HG03039 (cell line): ENCODE measurements around the gene MAP1LC3A.
A peak's percentile ranks its signal among the peaks of the same experiment; 100 is the strongest.
"Not testable (repeated sequence)": the region's sequence is repeated elsewhere in the genome, so short reads cannot be mapped to it uniquely, and the experiment has no call there.

ENCODE experiments used
- ATAC-seq: cut with Tn5 transposase; IDR thresholded peaks from one replicate; pipeline ENCODE4 v1.9.1; 2021; ENCODE audit warnings: mild to moderate bottlenecking, moderate library complexity; ENCODE audit not compliant: unreplicated experiment

Gene MAP1LC3A

DNA sequence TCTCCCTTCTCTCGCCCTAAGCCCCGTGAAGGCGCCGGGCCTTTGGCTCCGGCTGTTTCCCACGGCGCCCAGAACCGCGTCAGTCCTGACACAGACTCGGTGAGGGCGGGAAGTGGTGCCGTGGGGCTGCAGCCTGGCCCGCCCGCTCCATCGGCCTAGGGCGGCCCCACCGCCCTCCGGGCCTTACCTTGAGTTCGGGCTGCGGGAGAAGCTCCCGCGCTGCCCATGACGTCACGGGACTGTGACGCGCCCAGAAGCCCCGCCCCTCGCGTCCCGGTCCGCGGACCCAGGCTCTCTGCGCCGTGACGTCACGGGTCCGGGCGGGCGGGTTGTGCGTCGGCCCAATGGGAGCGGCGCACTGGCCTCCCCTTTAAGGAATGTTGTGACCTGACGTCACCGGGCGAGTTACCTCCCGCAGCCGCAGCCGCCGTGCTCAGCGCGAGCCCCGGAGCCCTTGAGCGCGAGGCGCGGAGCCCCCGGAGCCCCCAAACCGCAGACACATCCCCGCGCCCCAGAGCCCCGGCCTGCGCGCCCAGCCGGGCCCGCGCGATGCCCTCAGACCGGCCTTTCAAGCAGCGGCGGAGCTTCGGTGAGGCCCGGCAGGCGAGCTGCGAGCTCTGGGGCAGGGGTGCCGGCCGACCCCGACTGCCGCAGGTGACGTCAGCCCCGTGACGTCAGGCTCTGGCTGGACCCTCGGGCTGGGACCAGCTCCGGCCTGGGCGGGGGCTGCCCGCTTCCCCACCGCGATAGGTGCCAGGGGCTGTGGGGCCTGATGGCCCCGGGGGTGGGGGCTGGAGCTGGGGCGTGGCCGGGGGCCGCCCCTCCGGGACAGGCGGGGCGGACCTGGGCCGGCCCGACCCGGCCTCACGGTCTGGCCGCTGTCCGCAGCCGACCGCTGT lies at the start of gene MAP1LC3A:
MAP1LC3A (plus strand) TSS at position 399 of the 899 bp plus-strand sequence; CDS start at position 550, 151 bp downstream.
- ATAC-seq: no peak

DNA sequence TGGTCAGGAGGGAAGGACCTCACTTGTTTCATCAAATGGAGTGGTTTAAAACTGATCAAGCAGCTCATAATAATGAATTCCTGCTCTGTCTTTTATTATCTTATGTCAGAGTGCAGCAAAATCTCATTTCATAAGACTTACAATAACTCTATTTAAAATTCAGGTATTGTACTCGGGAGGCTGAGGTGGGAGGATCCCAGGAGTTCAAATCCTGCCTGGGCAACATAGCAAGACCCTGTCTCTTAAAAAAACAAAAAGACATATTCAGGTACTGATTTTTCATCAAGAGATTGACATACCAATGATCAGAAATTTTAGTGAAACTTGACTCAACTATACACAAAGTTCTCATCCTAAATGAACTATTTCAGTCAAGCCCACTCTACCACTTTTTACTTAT lies 47.9 kb upstream of the MAP1LC3A start:
- no peak for ATAC-seq

DNA sequence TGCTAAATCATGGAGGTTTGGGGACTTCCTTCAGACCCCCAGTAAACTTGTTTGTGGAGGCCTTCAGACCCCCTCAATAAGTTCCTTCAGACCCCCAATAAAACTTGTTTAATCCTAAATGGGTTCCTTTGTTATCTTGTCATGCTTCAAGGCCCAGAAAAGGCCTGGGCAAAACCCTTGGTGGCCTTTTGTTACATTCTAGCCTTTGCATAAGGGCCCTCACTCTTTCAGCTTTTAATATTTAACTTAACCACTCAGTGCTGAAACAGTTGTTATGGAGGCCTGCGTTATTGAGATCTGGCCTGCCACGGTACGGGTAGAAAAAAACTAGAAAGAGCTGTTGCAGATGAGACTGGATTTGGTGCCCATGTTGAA lies 46.6 kb upstream of the MAP1LC3A start:
- ATAC-seq: no peak

DNA sequence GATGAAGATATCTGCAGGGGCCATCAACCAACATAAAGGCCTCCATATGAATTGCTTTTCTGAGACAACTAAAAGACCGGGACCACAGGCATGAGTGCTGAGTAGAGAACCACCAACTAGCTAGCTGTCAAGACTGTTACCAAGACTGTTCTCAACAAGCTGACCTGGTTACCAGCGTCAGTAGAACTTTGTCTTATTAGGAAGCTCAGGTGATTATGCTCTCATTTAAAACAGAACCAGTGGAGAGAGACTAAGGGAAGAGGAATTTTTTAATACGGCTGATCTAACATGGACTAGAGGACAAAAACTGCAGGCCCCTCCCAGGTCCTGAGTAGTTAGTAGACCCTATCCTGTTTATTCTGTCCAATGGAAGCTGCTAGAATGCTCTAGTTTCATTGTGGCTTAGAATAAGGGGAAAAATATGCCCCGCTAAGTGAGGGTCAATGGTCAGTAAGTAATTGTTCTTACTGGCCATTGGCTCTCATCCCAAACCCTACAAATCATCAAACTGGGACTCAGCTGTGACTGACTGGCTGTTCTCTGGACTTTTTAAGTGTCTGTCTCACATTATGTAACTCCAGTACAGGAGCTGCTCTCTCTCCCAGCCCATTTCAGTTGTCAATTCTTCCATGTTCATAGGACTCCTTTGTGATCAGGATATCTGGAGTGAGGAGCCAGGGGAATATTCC lies 46.1 kb upstream of the MAP1LC3A start:
- ATAC-seq: no peak

DNA sequence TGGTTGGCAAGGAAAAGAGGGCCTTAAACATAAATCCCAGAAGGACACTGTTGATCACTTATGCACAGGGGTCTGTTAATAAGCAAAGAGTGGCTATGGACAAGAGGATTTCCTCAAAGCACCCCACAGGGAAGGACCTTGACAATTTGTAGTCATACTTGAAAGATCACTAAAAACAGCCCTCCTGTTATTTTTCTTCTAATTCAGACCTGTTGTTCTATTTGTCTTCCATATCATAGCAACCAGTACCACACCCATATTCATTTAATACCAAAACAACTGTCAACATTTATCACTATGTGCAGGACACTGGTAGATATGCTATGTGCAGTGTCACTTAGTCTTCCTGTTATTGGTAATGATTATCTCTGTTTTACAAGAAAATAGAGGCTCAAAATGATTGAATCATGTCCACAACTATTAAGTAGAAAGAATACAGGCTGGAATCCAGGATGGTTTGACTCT lies 45.5 kb upstream of the MAP1LC3A start:
- ATAC-seq: no peak

DNA sequence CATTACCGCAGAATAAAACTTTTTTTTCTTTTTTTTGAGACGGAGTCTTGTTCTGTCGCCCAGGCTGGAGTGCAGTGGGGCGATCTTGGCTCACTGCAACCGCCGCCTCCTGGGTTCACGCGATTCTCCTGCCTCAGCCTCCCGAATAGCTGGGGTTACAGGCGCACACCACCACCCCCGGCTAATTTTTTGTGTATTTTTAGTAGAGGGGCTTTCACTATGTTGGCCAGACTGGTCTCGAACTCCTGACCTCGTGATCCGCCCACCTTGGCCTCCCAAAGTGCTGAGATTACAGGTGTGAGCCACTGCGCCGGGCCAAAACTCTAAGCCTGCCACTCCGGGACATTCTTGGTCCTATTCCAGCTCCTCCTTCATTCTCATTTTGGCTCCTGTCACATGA lies 44.5 kb upstream of the MAP1LC3A start:
- ATAC-seq: not testable (repeated sequence)

DNA sequence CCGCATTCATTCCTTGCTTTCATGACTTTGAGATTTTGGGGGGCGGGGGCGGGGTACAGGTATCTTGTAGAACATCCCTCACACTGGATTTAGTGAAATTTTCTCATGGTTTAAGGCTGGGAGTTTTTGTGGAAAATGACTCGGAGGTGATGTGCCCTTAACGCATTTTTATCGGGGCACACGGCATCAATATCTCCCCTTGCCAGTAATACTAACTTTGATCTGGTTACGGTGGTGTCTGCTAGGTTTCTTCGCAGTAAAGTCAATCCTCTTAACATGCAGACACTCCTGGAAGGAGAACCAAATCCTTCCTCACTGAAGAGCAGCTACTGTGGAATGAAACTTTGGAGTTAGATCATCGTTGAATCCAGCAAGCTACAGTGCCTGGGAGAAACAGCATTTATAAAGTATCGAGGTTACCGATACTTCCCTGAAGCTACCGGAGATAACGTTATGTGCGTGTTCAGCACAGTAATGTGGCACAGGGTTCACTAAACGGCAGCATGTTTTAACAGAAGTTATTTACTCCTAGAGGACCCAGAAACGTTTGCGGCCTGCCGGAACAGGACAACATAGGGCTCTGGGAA lies 43.5 kb upstream of the MAP1LC3A start:
- ATAC-seq: no peak

DNA sequence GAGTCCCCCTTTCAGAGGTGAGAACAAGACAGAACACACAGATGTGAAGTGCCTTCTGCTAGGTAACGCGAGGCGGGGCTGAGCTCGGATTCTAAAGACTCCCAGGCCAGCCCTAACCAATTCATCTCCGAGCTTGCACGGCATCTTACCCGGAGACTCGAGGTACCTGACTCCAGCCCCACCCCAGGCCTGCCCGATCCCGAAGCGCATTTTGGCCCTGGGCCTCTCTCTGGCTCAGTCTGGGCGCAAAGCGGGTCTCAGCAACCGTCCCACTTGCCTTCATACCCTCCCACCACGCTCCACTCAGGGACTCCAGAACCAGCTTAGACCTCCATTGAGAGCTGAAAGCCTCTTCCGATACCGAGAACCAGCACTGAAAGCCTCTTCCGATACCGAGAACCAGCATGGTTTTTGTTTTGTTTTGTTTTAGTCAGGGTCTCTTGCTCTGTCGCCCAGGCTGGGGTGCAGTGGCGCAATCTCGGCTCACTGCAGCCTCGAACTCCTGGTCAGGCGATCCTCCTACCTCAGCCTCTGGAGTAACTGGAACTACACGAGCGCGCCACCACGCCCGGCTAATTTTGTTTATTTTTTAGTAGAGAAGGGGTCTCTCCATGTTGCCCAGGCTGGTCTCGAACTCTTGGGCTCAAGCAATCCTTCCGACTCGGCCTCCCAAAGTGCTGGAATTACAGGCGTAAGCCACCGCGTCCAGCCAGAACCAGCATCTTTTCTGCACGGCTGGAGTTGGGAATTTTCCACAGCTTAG lies 42.9 kb upstream of the MAP1LC3A start:
- peak; percentile 39 for ATAC-seq

DNA sequence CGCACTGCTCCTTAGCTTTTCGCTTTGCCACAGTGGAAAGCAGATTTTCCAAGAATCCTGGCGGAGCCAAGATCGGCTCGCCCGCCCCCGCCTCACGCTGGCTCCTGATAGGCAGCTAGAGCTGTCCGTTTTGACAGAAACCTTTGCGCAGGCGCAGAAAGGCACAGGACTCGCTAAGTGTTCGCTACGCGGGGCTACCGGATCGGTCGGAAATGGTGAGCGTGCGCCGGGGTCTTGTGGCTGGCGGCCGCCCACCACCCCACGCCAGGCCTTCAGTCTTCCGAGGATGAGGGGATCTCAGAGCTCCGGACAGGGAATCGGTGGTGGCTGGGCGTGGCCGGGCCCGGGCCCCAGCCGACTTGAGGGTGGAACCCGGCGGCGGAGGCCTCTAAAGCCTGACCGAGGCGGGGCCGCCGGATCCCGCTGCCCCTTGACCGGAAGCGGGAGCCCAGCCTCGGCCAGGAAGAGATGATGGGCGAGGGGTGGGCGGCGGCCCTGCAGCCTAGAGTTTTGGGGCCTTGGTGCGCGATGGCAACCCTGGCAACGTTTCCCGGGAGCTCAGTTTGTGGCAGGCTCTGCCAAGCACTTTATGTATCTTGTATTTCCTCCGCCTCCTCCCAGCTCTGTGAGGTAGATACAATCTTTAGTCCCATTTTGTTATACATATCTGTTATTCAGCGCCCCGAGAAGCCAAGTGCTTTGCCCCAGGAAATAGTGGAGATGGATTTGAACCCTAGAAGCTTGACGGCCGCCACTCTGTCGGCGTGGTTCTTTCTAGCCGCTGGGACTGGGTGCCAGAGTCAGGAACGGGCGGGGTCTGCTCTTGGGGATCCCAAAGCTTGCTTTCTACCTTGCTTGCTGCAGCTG lies 42.0 kb upstream of the MAP1LC3A start, which contains the start of gene DYNLRB1:
DYNLRB1 (plus strand) TSS at position 176 of the 867 bp plus-strand sequence; CDS start at position 213, 37 bp downstream.
- peak; percentile 65 for ATAC-seq

DNA sequence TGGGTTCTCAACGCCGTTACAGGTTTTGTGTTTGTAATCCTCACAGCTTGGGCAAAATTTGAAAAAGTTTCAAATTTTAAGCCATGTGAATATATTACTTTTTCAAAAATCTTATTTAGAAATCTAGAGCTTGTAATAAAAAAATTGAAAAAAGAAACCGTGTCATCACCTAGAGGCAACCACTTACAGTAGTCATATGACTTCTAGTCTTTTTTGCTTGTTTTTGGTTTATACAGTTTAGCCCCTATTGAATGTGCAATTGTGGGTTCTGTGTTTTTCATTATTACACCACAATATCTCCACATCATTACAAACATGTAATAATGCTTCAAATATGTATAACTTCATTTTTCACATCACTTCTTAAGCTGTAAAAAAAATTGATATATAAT lies 41.4 kb upstream of the MAP1LC3A start:
- no peak for ATAC-seq

DNA sequence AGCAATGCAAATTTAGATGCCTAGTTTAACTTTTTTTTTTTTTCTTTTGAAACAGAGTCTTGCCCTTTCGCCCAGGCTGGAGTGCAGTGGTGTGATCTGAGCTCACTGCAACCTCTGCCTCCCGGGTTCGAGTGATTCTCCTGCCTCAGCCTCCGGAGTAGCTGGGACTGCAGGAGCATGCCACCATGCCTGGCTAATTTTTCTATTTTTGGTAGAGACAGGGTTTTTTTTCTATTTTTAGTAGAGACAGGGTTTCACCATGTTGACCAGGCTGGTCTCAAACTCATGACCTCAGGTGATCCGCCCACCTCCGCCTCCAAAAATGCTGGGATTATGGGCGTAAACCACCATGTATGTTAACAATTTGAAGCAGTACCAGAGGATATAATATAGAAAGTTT lies 39.7 kb upstream of the MAP1LC3A start:
- ATAC-seq: not testable (repeated sequence)

DNA sequence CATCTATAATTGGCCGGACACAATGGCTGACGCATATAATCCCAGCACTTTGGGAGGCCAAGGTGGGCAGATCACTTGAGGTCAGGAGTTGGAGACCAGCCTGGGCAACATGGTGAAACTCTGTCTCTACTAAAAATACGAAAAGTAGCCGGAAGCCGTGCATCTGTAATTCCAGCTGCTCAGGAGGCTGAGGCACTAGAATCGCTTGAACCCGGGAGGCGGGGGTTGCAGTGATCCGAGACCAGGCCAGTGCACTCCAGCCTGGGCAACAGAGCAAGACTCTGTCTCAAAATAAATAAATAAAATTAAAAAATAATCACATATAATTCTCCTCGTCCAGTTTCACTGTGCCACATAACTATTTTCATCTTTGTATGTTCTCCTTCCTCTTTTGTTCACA lies 38.7 kb upstream of the MAP1LC3A start:
- not testable (repeated sequence) for ATAC-seq

DNA sequence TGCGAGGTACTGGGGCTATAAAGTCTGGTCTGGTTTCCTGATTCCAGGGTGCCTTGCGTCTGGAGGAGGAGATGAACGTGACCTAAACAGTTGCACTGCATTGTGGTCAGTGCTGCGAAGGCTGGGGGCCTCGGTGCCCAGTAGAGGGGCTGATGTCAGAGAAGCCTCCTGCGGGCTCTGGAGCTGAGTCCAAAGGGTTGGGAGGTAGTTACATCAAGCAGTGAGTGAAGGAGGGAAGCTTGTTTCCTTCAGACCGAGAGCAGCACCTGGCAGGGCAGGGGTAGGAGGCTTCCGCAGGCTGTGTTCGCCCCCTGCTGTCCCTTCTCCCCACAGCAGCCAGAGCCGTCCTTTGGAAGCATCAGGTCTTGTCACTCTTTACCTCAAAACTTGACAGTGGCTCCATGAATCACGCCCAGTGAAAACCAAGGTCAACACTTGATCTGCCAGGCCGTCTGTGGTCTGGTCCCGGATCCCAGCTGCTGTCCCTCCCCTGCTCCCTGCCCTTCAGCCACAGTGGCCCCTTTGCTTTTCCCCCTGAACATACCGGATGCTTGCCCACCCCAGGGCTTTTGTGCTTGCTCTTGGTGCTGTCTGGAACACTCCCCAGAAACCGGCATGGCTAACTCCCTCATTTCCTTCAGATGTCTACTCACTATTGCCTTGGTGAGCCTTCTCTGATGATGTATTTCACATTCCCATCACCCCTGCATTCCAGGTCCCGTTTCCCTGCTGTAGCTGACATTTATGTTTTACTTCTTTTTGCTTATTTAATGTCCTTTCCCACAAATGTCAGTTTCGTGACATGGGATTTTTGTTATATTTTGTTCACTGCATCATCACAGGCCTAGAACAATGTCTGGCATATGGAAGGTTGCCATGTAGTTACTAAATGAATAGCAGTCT lies 35.3 kb upstream of the MAP1LC3A start:
- no peak for ATAC-seq

DNA sequence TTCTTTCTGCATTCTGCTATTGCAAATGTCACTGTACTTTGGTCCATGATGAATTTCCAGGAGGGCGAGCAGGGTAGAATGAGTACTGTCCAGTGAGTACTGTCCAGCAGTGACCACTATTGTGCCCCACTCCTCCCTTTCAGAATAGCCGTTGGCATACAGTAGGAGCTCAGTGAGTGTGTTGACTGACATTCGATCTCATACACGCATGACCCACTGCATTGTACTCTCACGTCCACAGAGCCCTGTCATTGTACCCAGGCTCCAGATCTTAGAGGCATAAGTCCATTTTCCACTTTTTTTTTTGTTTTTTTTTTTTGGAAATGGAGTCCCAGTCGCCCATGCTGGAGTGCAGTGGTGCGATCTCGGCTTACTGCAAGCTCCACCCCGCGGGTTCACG lies 34.1 kb upstream of the MAP1LC3A start:
- ATAC-seq: no peak

DNA sequence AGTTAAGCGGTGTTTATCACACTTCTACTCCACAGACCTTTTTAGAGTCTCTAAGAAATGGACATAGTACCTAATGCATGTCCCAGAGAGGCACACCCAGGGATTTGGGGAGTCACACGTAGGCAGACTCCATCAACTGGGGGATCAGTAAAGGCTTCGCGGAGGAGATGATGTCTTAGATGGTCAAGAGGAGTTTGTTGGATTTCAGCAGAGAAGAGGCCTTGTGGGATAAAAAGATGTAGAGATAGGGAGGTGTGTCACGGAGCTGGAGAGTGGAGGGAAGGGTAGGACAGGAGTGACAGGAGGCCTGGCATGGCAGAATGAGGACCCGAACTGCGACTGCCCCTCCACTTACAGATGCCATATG lies 33.2 kb upstream of the MAP1LC3A start:
- ATAC-seq: no peak

DNA sequence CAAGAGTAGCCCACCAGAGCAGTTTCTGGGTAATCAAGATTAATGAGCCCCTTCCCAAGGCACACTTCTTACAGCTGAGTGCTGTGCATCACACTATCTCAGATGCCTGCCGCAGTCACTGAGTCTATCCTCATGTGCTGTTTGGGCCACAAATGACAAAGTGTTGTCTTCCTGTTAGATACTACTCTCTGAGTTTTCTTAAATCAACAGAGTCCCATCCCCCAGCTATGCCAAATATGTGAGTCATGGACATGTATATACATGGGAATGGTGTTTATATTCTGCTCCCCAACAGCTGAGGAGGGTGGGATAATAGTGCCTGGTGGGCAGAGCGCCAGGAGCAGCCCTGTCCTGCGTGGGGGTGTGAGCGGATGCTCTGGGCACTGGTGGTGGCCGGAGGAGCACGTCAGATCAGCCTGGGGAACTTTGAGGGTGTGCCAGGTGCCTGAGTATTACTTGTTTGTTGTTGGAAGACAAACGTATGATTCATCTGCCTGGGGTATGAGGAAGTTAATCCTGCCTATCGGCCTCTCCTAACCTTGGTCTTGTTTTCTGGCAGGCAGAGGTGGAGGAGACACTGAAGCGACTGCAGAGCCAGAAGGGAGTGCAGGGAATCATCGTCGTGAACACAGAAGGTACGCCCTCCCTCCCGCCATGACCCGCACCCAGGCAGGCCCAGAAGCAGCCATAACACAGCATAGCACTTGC lies 32.7 kb upstream of the MAP1LC3A start:
- no peak for ATAC-seq

DNA sequence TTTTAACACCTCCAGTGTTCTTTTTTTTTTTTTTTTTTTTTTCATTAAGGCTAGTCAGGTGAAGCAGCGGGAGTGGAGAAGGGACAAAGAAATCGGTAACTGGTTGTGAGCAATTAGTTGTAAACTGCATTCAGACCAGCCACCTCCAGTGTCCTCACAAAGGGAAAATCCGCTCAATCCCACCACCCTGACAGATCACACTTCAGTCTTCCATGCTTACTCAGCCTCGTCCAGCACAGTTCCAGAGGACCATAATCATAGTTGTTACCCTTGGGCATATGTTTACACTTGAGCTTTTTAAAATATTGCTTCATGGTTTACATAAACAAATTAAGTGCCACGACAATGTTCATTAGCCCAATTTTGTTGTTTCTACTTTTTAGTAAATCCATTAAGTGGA lies 32.1 kb upstream of the MAP1LC3A start:
- ATAC-seq: no peak

DNA sequence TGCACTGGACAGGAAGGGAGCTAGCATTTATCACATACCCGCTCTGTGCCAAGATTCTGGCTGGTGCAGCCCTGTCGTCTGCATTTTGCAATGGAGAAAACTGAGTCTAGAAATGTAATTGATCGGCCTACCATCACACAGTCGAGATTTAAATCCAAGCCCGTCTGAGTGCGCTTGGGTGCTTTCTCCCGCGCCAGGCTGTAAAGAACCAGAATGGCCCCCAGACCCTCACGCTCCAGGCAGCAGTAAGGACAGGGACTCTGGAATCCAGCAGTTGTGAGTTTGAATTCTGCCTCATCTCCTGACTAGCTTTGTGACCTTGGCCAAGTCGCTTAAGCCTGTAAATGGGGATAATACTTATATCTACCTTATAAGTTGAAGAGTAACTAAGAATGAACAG lies 31.5 kb upstream of the MAP1LC3A start:
- no peak for ATAC-seq
